HFF-Myc (cell line): ENCODE measurements around the gene SLC35A2.

ENCODE experiments used
- DNase-seq: peaks from one replicate; pipeline ENCODE4 v3.0.0-alpha.2; 2011; ENCODE audit warnings: low read depth; ENCODE audit errors: extremely low read depth
- H3K4me3 ChIP-seq: replicated peaks from 2 replicates; pipeline ENCODE4 v1.5.1; 2011; ENCODE audit warnings: low read depth, mild to moderate bottlenecking, control low read depth, low read length
- CTCF ChIP-seq: IDR thresholded peaks from 2 replicates; pipeline ENCODE4 v1.5.1; 2012; ENCODE audit warnings: mild to moderate bottlenecking, low read depth, low read length, control low read depth; ENCODE audit errors: missing control alignments

The SLC35A2 gene

GRCh38 chrX:48911412-48912182 is at the start of gene SLC35A2:
Gene SLC35A2, minus strand, starts transcription at chrX:48911646. Its CDS starts 10 bp downstream, at chrX:48911636.
- peak within 1 kb of the TSS; percentile 81 for H3K4me3 ChIP-seq
- no peak for TF ChIP-seq CTCF
- no peak for DNase-seq

- DNase-seq = no peak
- TF ChIP-seq CTCF = no peak
- no peak overlapping the region for H3K4me3 ChIP-seq
These were observed 48.8 kb upstream of the SLC35A2 start for GRCh38 chrX:48960291-48960690.

- peak overlapping the region; percentile 62 for H3K4me3 ChIP-seq
These were observed 47.2 kb upstream of the SLC35A2 start for GRCh38 chrX:48958635-48959094.

GRCh38 chrX:48957827-48958634 is 46.6 kb upstream of the SLC35A2 start:
- H3K4me3 ChIP-seq = peak overlapping the region; percentile 62
- peak; percentile 87 for DNase-seq
- no peak for TF ChIP-seq CTCF

More at GRCh38 chrX:48958635-48959094, 47.2 kb upstream of the SLC35A2 start:
- no peak for DNase-seq
- no peak for TF ChIP-seq CTCF

- TF ChIP-seq CTCF = no peak
- no peak for DNase-seq
- H3K4me3 ChIP-seq = peak within 1 kb of the TSS; percentile 62
These were observed 46.0 kb upstream of the SLC35A2 start, which contains the start of gene OTUD5 for GRCh38 chrX:48957477-48957826. Gene OTUD5, minus strand, starts transcription at chrX:48957607. Its CDS starts 37 bp downstream, at chrX:48957570.

- no peak for TF ChIP-seq CTCF
- peak overlapping the region; percentile 62 for H3K4me3 ChIP-seq
- DNase-seq = no peak
These were observed 45.4 kb upstream of the SLC35A2 start for GRCh38 chrX:48956728-48957414.
